HG02852 (cell line): ENCODE results near the gene SPARC.
"Not testable (repeated sequence)": the region's sequence is repeated elsewhere in the genome, so short reads cannot be mapped to it uniquely, and the experiment has no call there.

Source experiments
- ATAC-seq: cut with Tn5 transposase; IDR thresholded peaks from one replicate; pipeline ENCODE4 v1.9.1; 2021; ENCODE audit warnings: mild to moderate bottlenecking, moderate library complexity; ENCODE audit not compliant: unreplicated experiment

Gene SPARC

GRCh38 chr5:151680156-151680505, 6.6 kb downstream of the SPARC start:
- not testable (repeated sequence) for ATAC-seq

- ATAC-seq = no peak
Measured at GRCh38 chr5:151679421-151680155, 7.1 kb downstream of the SPARC start.

- ATAC-seq = no peak
Measured at GRCh38 chr5:151678713-151679112, 8.0 kb downstream of the SPARC start.

GRCh38 chr5:151677776-151678545, 8.8 kb downstream of the SPARC start:
- ATAC-seq = no peak

GRCh38 chr5:151676719-151677118, 10.0 kb downstream of the SPARC start:
- no peak for ATAC-seq

GRCh38 chr5:151676314-151676712, 10.4 kb downstream of the SPARC start:
- ATAC-seq = no peak

GRCh38 chr5:151675611-151676313, 11.0 kb downstream of the SPARC start:
- peak; percentile 60 for ATAC-seq

- no peak for ATAC-seq
Measured at GRCh38 chr5:151674626-151675610, 11.8 kb downstream of the SPARC start.

GRCh38 chr5:151673421-151673820, 13.3 kb downstream of the SPARC start:
- no peak for ATAC-seq

- no peak for ATAC-seq
Measured at GRCh38 chr5:151672516-151672915, 14.2 kb downstream of the SPARC start.

- no peak for ATAC-seq
Measured at GRCh38 chr5:151671950-151672349, 14.8 kb downstream of the SPARC start.

GRCh38 chr5:151670953-151671636, 15.6 kb downstream of the SPARC start:
- no peak for ATAC-seq

- no peak for ATAC-seq
Measured at GRCh38 chr5:151670083-151670686, 16.5 kb downstream of the SPARC start.

GRCh38 chr5:151667083-151667482, 19.6 kb downstream of the SPARC start:
- no peak for ATAC-seq

- no peak for ATAC-seq
Measured at GRCh38 chr5:151665613-151666012, 21.1 kb downstream of the SPARC start.

- no peak for ATAC-seq
Measured at GRCh38 chr5:151664694-151665585, 21.8 kb downstream of the SPARC start.

GRCh38 chr5:151663617-151664293, 23.0 kb downstream of the SPARC start:
- ATAC-seq = no peak

GRCh38 chr5:151662805-151663204, 23.9 kb downstream of the SPARC start:
- peak; percentile 40 for ATAC-seq
